ENCODE data around the gene DIAPH3. TPM values are rescaled to one million over a fixed set of nuclear protein-coding genes. Genes with fewer than 3 reads are reported as not detected.

Gene DIAPH3
- total and polyA plus RNA-seq, 4 experiments from 2014 or later, result 0.03 TPM; not detected in 3

DNA sequence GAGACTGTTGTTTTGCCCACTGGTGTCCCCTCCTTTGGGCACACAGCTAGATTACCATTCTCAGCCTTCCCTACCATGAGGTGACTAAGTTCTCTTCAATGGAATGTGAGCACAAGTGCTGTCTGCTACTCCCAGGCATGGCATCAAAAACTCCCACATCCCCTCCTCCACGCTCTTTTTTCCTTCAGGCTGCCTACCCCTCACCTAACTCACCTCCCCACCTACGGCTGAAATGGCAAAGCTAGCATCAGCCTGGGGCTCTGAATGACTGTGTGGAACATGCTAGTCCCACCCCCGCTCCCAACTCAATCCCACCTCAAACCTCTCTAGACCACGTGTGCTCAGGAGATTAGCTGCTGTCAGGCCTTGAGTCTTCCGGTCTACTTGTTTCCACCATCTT, 512.2 kb downstream of the DIAPH3 start:
- CTCF ChIA-PET (ENCODE audit: partially characterized antibody), result no interaction called here
- Mint-ChIP-seq H3K9me3 (no peaks in the 10 kb centered on the region), H3K27me3 (peaks cover 1 to 7% of the 10 kb centered on the region in 2 donors), H3K4me3 (no peak overlapping the region), H3K27ac (no peak overlapping the region), H3K4me1 (no peaks in the 10 kb centered on the region), H3K36me3 (no peaks in the 10 kb centered on the region)
- Histone ChIP-seq H3K4me3 (ENCODE audit: low read length in 2 of 2) (no peak overlapping the region), H3K27me3 (ENCODE audit: insufficient read depth, low read length) (no peaks in the 10 kb centered on the region), H3K4me1 (ENCODE audit: insufficient read depth, low read length) (no peaks in the 10 kb centered on the region), H3K9me3 (ENCODE audit: control insufficient read depth in 1 of 2, low read length in 2 of 2) (no peaks in the 10 kb centered on the region), H3K27ac (ENCODE audit: low read depth, low read length) (no peak overlapping the region), H3K36me3 (ENCODE audit: insufficient read depth, low read length) (no peaks in the 10 kb centered on the region)
- POLR2A ChIA-PET (ENCODE audit: partially characterized antibody), result no interaction called here
- DNase-seq, result no peak
- intact Hi-C loops (cut with micrococcal nuclease), result no loop called here

DNA sequence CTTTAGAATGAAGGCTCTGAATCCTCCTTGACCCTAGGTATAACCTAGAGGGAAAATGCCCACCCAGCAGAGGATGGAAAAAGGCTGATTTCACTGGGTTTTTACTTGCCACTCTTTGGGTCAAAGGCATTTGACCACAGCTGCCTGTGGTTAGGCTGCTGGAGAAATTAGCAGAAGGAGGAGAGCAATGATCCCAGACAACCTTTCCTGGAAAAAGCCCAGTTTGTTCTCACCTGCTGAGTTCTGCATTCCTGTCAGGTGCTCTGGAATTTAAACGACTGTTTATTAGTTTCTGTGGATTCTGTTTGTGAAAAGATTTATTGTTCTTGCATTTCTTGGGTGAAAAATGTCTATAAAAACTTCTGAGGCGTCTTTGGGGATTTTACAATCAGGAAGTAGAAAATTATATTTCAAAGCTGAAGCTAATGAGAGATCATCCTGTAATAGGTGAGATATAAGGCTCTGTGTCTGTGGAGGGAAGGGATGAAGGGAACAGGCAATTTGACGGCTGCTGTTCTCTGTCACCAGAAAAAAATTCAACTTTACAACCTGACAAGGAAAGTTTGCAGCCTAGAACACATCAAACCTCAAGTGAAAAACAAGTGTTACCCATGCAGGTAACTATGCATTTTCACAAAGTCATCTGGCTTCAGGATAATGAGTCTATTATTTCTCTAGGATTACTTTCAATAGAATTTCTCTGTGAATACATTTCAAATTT, 519.7 kb downstream of the DIAPH3 start:
- Histone ChIP-seq H3K4me3 (ENCODE audit: low read length in 2 of 2) (no peak overlapping the region), H3K4me1 (ENCODE audit: insufficient read depth, low read length) (no peaks in the 10 kb centered on the region), H3K9me3 (ENCODE audit: control insufficient read depth in 1 of 2, low read length in 2 of 2) (no peaks in the 10 kb centered on the region), H3K27ac (ENCODE audit: low read depth, low read length) (no peak overlapping the region), H3K27me3 (ENCODE audit: insufficient read depth, low read length) (no peaks in the 10 kb centered on the region), H3K36me3 (ENCODE audit: insufficient read depth, low read length) (no peaks in the 10 kb centered on the region)
- Mint-ChIP-seq H3K9me3 (no peaks in the 10 kb centered on the region), H3K4me3 (no peak overlapping the region), H3K27ac (no peak overlapping the region), H3K36me3 (no peaks in the 10 kb centered on the region), H3K4me1 (no peaks in the 10 kb centered on the region), H3K27me3 (peaks cover 4 to 6% of the 10 kb centered on the region in 2 donors)
- DNase-seq, result no peak
- intact Hi-C loops (cut with micrococcal nuclease), result no loop called here
- CTCF ChIA-PET (ENCODE audit: partially characterized antibody), result no interaction called here
- POLR2A ChIA-PET (ENCODE audit: partially characterized antibody), result no interaction called here

DNA sequence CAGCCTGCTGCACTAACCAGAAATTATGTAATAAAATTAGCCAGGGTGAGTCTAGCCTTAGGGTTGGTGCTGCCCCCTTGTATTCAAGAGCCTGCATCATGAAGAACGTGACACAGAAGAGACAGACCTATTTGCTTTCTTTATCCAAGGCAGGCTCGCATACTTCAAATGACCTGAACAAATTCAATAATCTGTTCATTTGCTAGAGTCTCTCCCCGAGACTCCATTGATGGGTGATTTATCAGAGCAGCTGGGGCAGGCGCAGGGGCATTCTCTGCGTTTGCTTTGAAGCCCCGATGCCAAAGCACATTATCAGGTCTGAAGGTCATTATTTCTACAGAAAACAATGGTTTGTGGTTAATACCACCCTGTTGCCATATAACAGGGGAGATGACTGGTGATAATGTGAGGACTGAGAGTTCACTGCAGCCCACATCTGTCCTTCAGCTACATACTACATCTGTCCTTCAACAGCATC, 520.3 kb downstream of the DIAPH3 start:
- H3K36me3 ChIP-seq (ENCODE audit: insufficient read depth, low read length), result no peaks in the 10 kb centered on the region
- H3K27ac ChIP-seq (ENCODE audit: low read depth, low read length), result no peak overlapping the region
- H3K9me3 ChIP-seq (ENCODE audit: control insufficient read depth in 1 of 2, low read length in 2 of 2), result no peaks in the 10 kb centered on the region
- no peaks in the 10 kb centered on the region for H3K4me1 ChIP-seq (ENCODE audit: insufficient read depth, low read length)
- H3K27me3 ChIP-seq (ENCODE audit: insufficient read depth, low read length), result no peaks in the 10 kb centered on the region
- peaks cover 4 to 6% of the 10 kb centered on the region in 2 donors for H3K27me3 Mint-ChIP-seq
- DNase-seq, result no peak
- no peaks in the 10 kb centered on the region for H3K36me3 Mint-ChIP-seq
- H3K4me1 Mint-ChIP-seq, result no peaks in the 10 kb centered on the region
- no peak overlapping the region for H3K27ac Mint-ChIP-seq
- H3K4me3 ChIP-seq (ENCODE audit: low read length in 2 of 2), result no peak overlapping the region
- intact Hi-C loops (cut with micrococcal nuclease), result no loop called here
- H3K9me3 Mint-ChIP-seq, result no peaks in the 10 kb centered on the region
- ChIA-PET CTCF (ENCODE audit: partially characterized antibody) (no interaction called here), POLR2A (ENCODE audit: partially characterized antibody) (no interaction called here)
- no peak overlapping the region for H3K4me3 Mint-ChIP-seq

GRCh38 chr13:59641817-59642216, 521.9 kb downstream of the DIAPH3 start:
- peaks cover 3 to 6% of the 10 kb centered on the region in 2 donors for H3K27me3 Mint-ChIP-seq
- no peaks in the 10 kb centered on the region for H3K36me3 Mint-ChIP-seq
- ChIA-PET CTCF (ENCODE audit: partially characterized antibody) (no interaction called here), POLR2A (ENCODE audit: partially characterized antibody) (no interaction called here)
- intact Hi-C loops (cut with micrococcal nuclease), result no loop called here
- Histone ChIP-seq H3K4me3 (ENCODE audit: low read length in 2 of 2) (no peak overlapping the region), H3K36me3 (ENCODE audit: insufficient read depth, low read length) (no peaks in the 10 kb centered on the region), H3K4me1 (ENCODE audit: insufficient read depth, low read length) (no peaks in the 10 kb centered on the region), H3K27ac (ENCODE audit: low read depth, low read length) (no peak overlapping the region), H3K9me3 (ENCODE audit: control insufficient read depth in 1 of 2, low read length in 2 of 2) (no peaks in the 10 kb centered on the region), H3K27me3 (ENCODE audit: insufficient read depth, low read length) (no peaks in the 10 kb centered on the region)
- no peak overlapping the region for H3K27ac Mint-ChIP-seq
- DNase-seq, result no peak
- H3K4me3 Mint-ChIP-seq, result no peak overlapping the region
- H3K9me3 Mint-ChIP-seq, result no peaks in the 10 kb centered on the region
- H3K4me1 Mint-ChIP-seq, result no peaks in the 10 kb centered on the region

DNA sequence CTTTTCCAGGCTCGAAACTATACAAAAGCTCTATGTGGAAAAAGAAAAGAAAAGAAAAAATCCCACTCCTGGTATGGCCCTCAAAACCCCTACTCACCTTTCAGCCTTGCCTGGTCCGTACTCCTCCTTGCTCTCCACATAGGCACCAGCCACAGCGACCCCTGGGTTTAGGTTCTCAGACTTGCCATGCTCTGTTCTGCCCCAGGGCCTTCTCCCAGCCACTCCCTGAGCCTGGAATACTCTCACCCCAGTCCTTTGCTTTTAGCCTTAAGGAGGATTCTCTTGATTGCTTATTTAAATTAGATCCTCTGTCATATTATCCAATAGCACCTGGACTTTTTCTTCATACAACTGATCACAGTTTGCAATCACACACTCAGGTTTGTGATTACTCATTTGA, 522.5 kb downstream of the DIAPH3 start:
- Mint-ChIP-seq H3K4me1 (no peaks in the 10 kb centered on the region), H3K9me3 (no peaks in the 10 kb centered on the region), H3K27me3 (peaks cover 3 to 6% of the 10 kb centered on the region in 2 donors), H3K36me3 (no peaks in the 10 kb centered on the region), H3K4me3 (no peak overlapping the region), H3K27ac (no peak overlapping the region)
- no peak for DNase-seq
- no peak overlapping the region for H3K27ac ChIP-seq (ENCODE audit: low read depth, low read length)
- CTCF ChIA-PET (ENCODE audit: partially characterized antibody), result no interaction called here
- POLR2A ChIA-PET (ENCODE audit: partially characterized antibody), result no interaction called here
- H3K27me3 ChIP-seq (ENCODE audit: insufficient read depth, low read length), result no peaks in the 10 kb centered on the region
- no peaks in the 10 kb centered on the region for H3K9me3 ChIP-seq (ENCODE audit: control insufficient read depth in 1 of 2, low read length in 2 of 2)
- H3K4me3 ChIP-seq (ENCODE audit: low read length in 2 of 2), result no peak overlapping the region
- intact Hi-C loops (cut with micrococcal nuclease), result no loop called here
- H3K36me3 ChIP-seq (ENCODE audit: insufficient read depth, low read length), result no peaks in the 10 kb centered on the region
- no peaks in the 10 kb centered on the region for H3K4me1 ChIP-seq (ENCODE audit: insufficient read depth, low read length)

- H3K27ac ChIP-seq (ENCODE audit: low read depth, low read length), result no peak overlapping the region
- no peak overlapping the region for H3K4me3 Mint-ChIP-seq
- intact Hi-C loops (cut with micrococcal nuclease), result no loop called here
- no peaks in the 10 kb centered on the region for H3K9me3 ChIP-seq (ENCODE audit: control insufficient read depth in 1 of 2, low read length in 2 of 2)
- no peaks in the 10 kb centered on the region for H3K36me3 ChIP-seq (ENCODE audit: insufficient read depth, low read length)
- H3K9me3 Mint-ChIP-seq, result no peaks in the 10 kb centered on the region
- no peak overlapping the region for H3K27ac Mint-ChIP-seq
- no peak overlapping the region for H3K4me3 ChIP-seq (ENCODE audit: low read length in 2 of 2)
- ChIA-PET POLR2A (ENCODE audit: partially characterized antibody) (no interaction called here), CTCF (ENCODE audit: partially characterized antibody) (no interaction called here)
- H3K4me1 ChIP-seq (ENCODE audit: insufficient read depth, low read length), result no peaks in the 10 kb centered on the region
- H3K27me3 Mint-ChIP-seq, result peaks cover 3 to 6% of the 10 kb centered on the region in 2 donors
- DNase-seq, result no peak
- no peaks in the 10 kb centered on the region for H3K27me3 ChIP-seq (ENCODE audit: insufficient read depth, low read length)
- H3K36me3 Mint-ChIP-seq, result no peaks in the 10 kb centered on the region
- H3K4me1 Mint-ChIP-seq, result no peaks in the 10 kb centered on the region
Measured at GRCh38 chr13:59638404-59638803, 525.3 kb downstream of the DIAPH3 start.

DNA sequence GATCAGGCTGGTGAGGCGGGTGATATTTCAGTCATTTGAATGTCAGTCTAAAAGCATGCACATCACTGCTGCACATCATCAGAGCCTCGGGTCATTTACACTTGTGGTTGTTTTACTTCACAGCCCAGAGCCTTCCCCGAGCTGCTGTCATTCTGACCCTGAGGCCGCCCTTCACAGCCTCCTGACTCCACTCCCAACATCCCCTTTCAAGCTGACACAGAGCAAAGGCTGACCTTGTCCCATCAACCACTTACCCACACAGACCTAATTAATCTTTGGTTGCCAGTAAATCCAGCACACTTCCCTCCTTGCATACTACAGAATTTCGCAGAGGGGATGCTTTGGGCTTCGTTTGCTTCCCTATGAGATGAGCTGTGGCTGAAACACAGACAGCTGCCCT, 528.1 kb downstream of the DIAPH3 start:
- H3K36me3 ChIP-seq (ENCODE audit: insufficient read depth, low read length), result no peaks in the 10 kb centered on the region
- no peak overlapping the region for H3K27ac ChIP-seq (ENCODE audit: low read depth, low read length)
- no peaks in the 10 kb centered on the region for H3K4me1 ChIP-seq (ENCODE audit: insufficient read depth, low read length)
- POLR2A ChIA-PET (ENCODE audit: partially characterized antibody), result no interaction called here
- no peak for DNase-seq
- no peak overlapping the region for H3K4me3 ChIP-seq (ENCODE audit: low read length in 2 of 2)
- H3K27me3 ChIP-seq (ENCODE audit: insufficient read depth, low read length), result no peaks in the 10 kb centered on the region
- Mint-ChIP-seq H3K4me1 (no peaks in the 10 kb centered on the region), H3K36me3 (no peaks in the 10 kb centered on the region), H3K4me3 (no peak overlapping the region), H3K27me3 (peaks cover 0 to 1% of the 10 kb centered on the region in 2 donors), H3K27ac (no peak overlapping the region), H3K9me3 (no peaks in the 10 kb centered on the region)
- CTCF ChIA-PET (ENCODE audit: partially characterized antibody), result no interaction called here
- no peaks in the 10 kb centered on the region for H3K9me3 ChIP-seq (ENCODE audit: control insufficient read depth in 1 of 2, low read length in 2 of 2)
- intact Hi-C loops (cut with micrococcal nuclease), result no loop called here

DNA sequence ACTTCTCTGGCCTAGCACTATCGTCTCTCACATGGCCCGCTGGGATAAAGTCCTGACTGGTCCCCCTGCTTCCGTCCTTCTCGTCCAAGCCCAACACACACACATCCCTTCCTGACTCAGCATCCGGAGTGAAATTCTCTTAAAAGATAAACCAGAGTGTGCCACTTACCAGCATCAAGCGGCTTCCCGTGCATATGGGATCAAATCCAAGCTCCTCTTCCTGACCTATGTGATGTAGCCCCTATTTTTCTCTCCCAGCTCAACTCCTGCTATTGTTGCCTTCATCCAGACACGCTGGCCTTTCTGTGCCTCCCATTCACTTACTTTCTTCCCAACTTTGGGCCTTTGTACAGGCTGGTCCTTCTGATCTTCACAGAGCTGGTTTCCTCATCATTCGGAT, 530.4 kb downstream of the DIAPH3 start:
- no peaks in the 10 kb centered on the region for H3K4me1 Mint-ChIP-seq
- ChIA-PET CTCF (ENCODE audit: partially characterized antibody) (no interaction called here), POLR2A (ENCODE audit: partially characterized antibody) (no interaction called here)
- H3K27ac Mint-ChIP-seq, result no peak overlapping the region
- peaks cover 0 to 1% of the 10 kb centered on the region in 2 donors for H3K27me3 Mint-ChIP-seq
- H3K36me3 Mint-ChIP-seq, result no peaks in the 10 kb centered on the region
- Histone ChIP-seq H3K27ac (ENCODE audit: low read depth, low read length) (no peak overlapping the region), H3K9me3 (ENCODE audit: control insufficient read depth in 1 of 2, low read length in 2 of 2) (no peaks in the 10 kb centered on the region), H3K27me3 (ENCODE audit: insufficient read depth, low read length) (no peaks in the 10 kb centered on the region), H3K36me3 (ENCODE audit: insufficient read depth, low read length) (no peaks in the 10 kb centered on the region), H3K4me3 (ENCODE audit: low read length in 2 of 2) (no peak overlapping the region), H3K4me1 (ENCODE audit: insufficient read depth, low read length) (no peaks in the 10 kb centered on the region)
- intact Hi-C loops (cut with micrococcal nuclease), result no loop called here
- no peak for DNase-seq
- no peaks in the 10 kb centered on the region for H3K9me3 Mint-ChIP-seq
- no peak overlapping the region for H3K4me3 Mint-ChIP-seq

Measured in CD4-positive, alpha-beta memory T cell (primary cell).